Mesothelial cell of epicardium (in vitro differentiated cells): ENCODE data around the gene TAS2R19. TPM values are rescaled to one million over a fixed set of nuclear protein-coding genes. Genes with fewer than 3 reads are reported as not detected.
"Not testable (repeated sequence)": the region's sequence is repeated elsewhere in the genome, so short reads cannot be mapped to it uniquely, and the experiment has no call there.

Experiments used
- DNase-seq, 2 experiments: peaks; one replicate each; pipeline ENCODE4 v3.0.0; 2021; ENCODE audit warnings: low spot score in 2 of 2; ENCODE audit not compliant: unreplicated experiment in 2 of 2
- H3K27ac Mint-ChIP-seq: 2 replicates; pipeline ENCODE4 v1.8.0; 2021; ENCODE audit warnings: mixed read lengths
- H3K27me3 Mint-ChIP-seq: 2 replicates; pipeline ENCODE4 v1.8.0; 2021; ENCODE audit warnings: low read depth, mixed read lengths
- H3K36me3 Mint-ChIP-seq: 2 replicates; pipeline ENCODE4 v1.8.0; 2021; ENCODE audit warnings: mixed read lengths
- H3K4me1 Mint-ChIP-seq: 2 replicates; pipeline ENCODE4 v1.8.0; 2021; ENCODE audit warnings: mixed read lengths
- H3K4me3 Mint-ChIP-seq: 2 replicates; pipeline ENCODE4 v1.8.0; 2021; ENCODE audit warnings: mild to moderate bottlenecking, moderate library complexity, mixed read lengths
- H3K9me3 Mint-ChIP-seq: 2 replicates; pipeline ENCODE4 v1.8.0; 2021; ENCODE audit warnings: mixed read lengths
- CTCF ChIP-seq: fragments of 200-600 bp; sonication (generic); IDR thresholded peaks from one replicate; pipeline ENCODE4 v1.5.0; 2021; ENCODE audit warnings: antibody characterized with exemption; ENCODE audit not compliant: unreplicated experiment
- total RNA-seq: library from RNA; stranded (reverse); gene quantifications from 3 replicates; pipeline ENCODE4 v1.2.1, GENCODE V29; 2021

TAS2R19 gene
- total RNA-seq = 8.0 to 9.5 TPM (median 8.5 TPM) in 3 replicates

- H3K9me3 Mint-ChIP-seq = peaks cover 16% of the 10 kb centered on the region
- H3K27me3 Mint-ChIP-seq = no peaks in the 10 kb centered on the region
- H3K36me3 Mint-ChIP-seq = peaks cover 27% of the 10 kb centered on the region
- no peak within 1 kb of the TSS for H3K4me3 Mint-ChIP-seq
- H3K4me1 Mint-ChIP-seq = no peaks in the 10 kb centered on the region
- no peak for DNase-seq
- TF ChIP-seq CTCF = no peak
- no peak within 1 kb of the TSS for H3K27ac Mint-ChIP-seq
Measured at GRCh38 chr12:11022520-11022919, at the start of gene TAS2R19. TAS2R19 (minus strand) TSS chr12:11022620; CDS start chr12:11022571, 49 bp downstream.

GRCh38 chr12:11071414-11071813, 49.0 kb upstream of the TAS2R19 start:
- no peak overlapping the region for H3K4me3 Mint-ChIP-seq
- H3K27me3 Mint-ChIP-seq = no peaks in the 10 kb centered on the region
- H3K27ac Mint-ChIP-seq = no peak overlapping the region
- TF ChIP-seq CTCF = no peak
- no peak for DNase-seq
- H3K4me1 Mint-ChIP-seq = peaks cover 3% of the 10 kb centered on the region
- H3K36me3 Mint-ChIP-seq = peaks cover 11% of the 10 kb centered on the region
- H3K9me3 Mint-ChIP-seq = peaks cover 5% of the 10 kb centered on the region

GRCh38 chr12:11070999-11071398, 48.6 kb upstream of the TAS2R19 start:
- no peak for DNase-seq
- Mint-ChIP-seq H3K36me3 (peaks cover 11% of the 10 kb centered on the region), H3K9me3 (peaks cover 5% of the 10 kb centered on the region), H3K4me1 (peaks cover 3% of the 10 kb centered on the region), H3K27me3 (no peaks in the 10 kb centered on the region), H3K4me3 (no peak overlapping the region), H3K27ac (peak overlapping the region; percentile 24)
- no peak for TF ChIP-seq CTCF

GRCh38 chr12:11069854-11070365, 47.5 kb upstream of the TAS2R19 start:
- H3K27ac Mint-ChIP-seq = no peak overlapping the region
- TF ChIP-seq CTCF = no peak
- no peak overlapping the region for H3K4me3 Mint-ChIP-seq
- peaks cover 20% of the 10 kb centered on the region for H3K36me3 Mint-ChIP-seq
- DNase-seq = no peak
- peaks cover 10% of the 10 kb centered on the region for H3K9me3 Mint-ChIP-seq
- no peaks in the 10 kb centered on the region for H3K27me3 Mint-ChIP-seq
- H3K4me1 Mint-ChIP-seq = peaks cover 3% of the 10 kb centered on the region

GRCh38 chr12:11067514-11067913, 45.1 kb upstream of the TAS2R19 start:
- H3K27ac Mint-ChIP-seq = no peak overlapping the region
- no peak for TF ChIP-seq CTCF
- H3K9me3 Mint-ChIP-seq = peaks cover 10% of the 10 kb centered on the region
- no peaks in the 10 kb centered on the region for H3K27me3 Mint-ChIP-seq
- no peak overlapping the region for H3K4me3 Mint-ChIP-seq
- peaks cover 27% of the 10 kb centered on the region for H3K36me3 Mint-ChIP-seq
- no peak for DNase-seq
- peaks cover 3% of the 10 kb centered on the region for H3K4me1 Mint-ChIP-seq

GRCh38 chr12:11062194-11062593, 39.8 kb upstream of the TAS2R19 start, which contains the start of gene TAS2R46:
TAS2R46 (minus strand) TSS chr12:11062294; CDS start chr12:11062294, 0 bp downstream.
- H3K4me3 Mint-ChIP-seq = not testable (repeated sequence)

More at GRCh38 chr12:11062194-11062593, 39.8 kb upstream of the TAS2R19 start, which contains the start of gene TAS2R46:
- H3K27ac Mint-ChIP-seq, DNase-seq, H3K9me3 Mint-ChIP-seq, H3K27me3 Mint-ChIP-seq, H3K4me1 Mint-ChIP-seq: not testable (repeated sequence)
- H3K36me3 Mint-ChIP-seq = peaks cover 15% of the 10 kb centered on the region
